Regular cardiac myocyte (primary cell): Measurements from ENCODE around the gene SLC28A3. TPM values are rescaled to one million over a fixed set of nuclear protein-coding genes. Genes with fewer than 3 reads are reported as not detected.

Experiments used
- total RNA-seq: library from RNA; depleted of rRNA; stranded (reverse); fragments of >200 nt; gene quantifications from 2 replicates; pipeline ENCODE4 v1.2.3, GENCODE V29; 2014

The SLC28A3 gene
- 0.58 and 1.1 TPM in 2 replicates for total RNA-seq

GRCh38 chr9:84340535-84340934, at the start of gene SLC28A3:
Gene SLC28A3, minus strand, starts transcription at chr9:84340758. Its CDS starts 125 bp downstream, at chr9:84340633.

